ENCODE measurements around the gene EDAR.

Gene EDAR

GRCh38 chr2:108868911-108869310 lies 120.1 kb downstream of the EDAR start:
- Histone ChIP-seq H3K27me3 (ENCODE audit: insufficient read depth, poor library complexity, severe bottlenecking) (no peaks in the 10 kb centered on the region), H3K27ac (replicated peaks) (no peak overlapping the region), H3K4me3 (replicated peaks; ENCODE audit: insufficient read depth, low read length) (no peak overlapping the region)
- no peak for DNase-seq (ENCODE audit: low read depth in 1 of 2, low spot score in 1 of 2)
- TF ChIP-seq GABPA (IDR thresholded peaks at IDR 0.05; ENCODE audit: low read depth) (no peak), REST (IDR thresholded peaks at IDR 0.05; ENCODE audit: insufficient replicate concordance, low read depth) (no peak)

- DNase-seq (ENCODE audit: low read depth in 1 of 2, low spot score in 1 of 2) = no peak
- Histone ChIP-seq H3K27me3 (ENCODE audit: insufficient read depth, poor library complexity, severe bottlenecking) (no peaks in the 10 kb centered on the region), H3K4me3 (replicated peaks; ENCODE audit: insufficient read depth, low read length) (no peak overlapping the region), H3K27ac (replicated peaks) (no peak overlapping the region)
- TF ChIP-seq GABPA (IDR thresholded peaks at IDR 0.05; ENCODE audit: low read depth) (no peak), REST (IDR thresholded peaks at IDR 0.05; ENCODE audit: insufficient replicate concordance, low read depth) (no peak), SPI1 (IDR thresholded peaks at IDR 0.05; ENCODE audit: borderline replicate concordance, low read depth) (no peak), POLR2AphosphoS5 (IDR thresholded peaks at IDR 0.05; ENCODE audit: low read depth) (no peak), CTCF (IDR thresholded peaks at IDR 0.05; ENCODE audit: insufficient read depth, low read length) (no peak)
Observed at GRCh38 chr2:108866041-108866440, 123.0 kb downstream of the EDAR start.

- Histone ChIP-seq H3K4me3 (replicated peaks; ENCODE audit: insufficient read depth, low read length) (no peak overlapping the region), H3K27ac (replicated peaks) (no peak overlapping the region), H3K27me3 (ENCODE audit: insufficient read depth, poor library complexity, severe bottlenecking) (no peaks in the 10 kb centered on the region)
- no peak for TF ChIP-seq SPI1 (IDR thresholded peaks at IDR 0.05; ENCODE audit: borderline replicate concordance, low read depth)
- no peak for TF ChIP-seq GABPA (IDR thresholded peaks at IDR 0.05; ENCODE audit: low read depth)
- TF ChIP-seq REST (IDR thresholded peaks at IDR 0.05; ENCODE audit: insufficient replicate concordance, low read depth) = no peak
- no peak for TF ChIP-seq POLR2AphosphoS5 (IDR thresholded peaks at IDR 0.05; ENCODE audit: low read depth)
- no peak for TF ChIP-seq CTCF (IDR thresholded peaks at IDR 0.05; ENCODE audit: insufficient read depth, low read length)
- no peak for DNase-seq (ENCODE audit: low read depth in 1 of 2, low spot score in 1 of 2)
Observed at GRCh38 chr2:108858894-108859293, 130.1 kb downstream of the EDAR start.

- H3K4me3 ChIP-seq (replicated peaks; ENCODE audit: insufficient read depth, low read length) = no peak overlapping the region
- TF ChIP-seq SPI1 (IDR thresholded peaks at IDR 0.05; ENCODE audit: borderline replicate concordance, low read depth) (no peak), GABPA (IDR thresholded peaks at IDR 0.05; ENCODE audit: low read depth) (no peak), CTCF (IDR thresholded peaks at IDR 0.05; ENCODE audit: insufficient read depth, low read length) (no peak), REST (IDR thresholded peaks at IDR 0.05; ENCODE audit: insufficient replicate concordance, low read depth) (no peak), POLR2AphosphoS5 (IDR thresholded peaks at IDR 0.05; ENCODE audit: low read depth) (no peak)
- no peaks in the 10 kb centered on the region for H3K27me3 ChIP-seq (ENCODE audit: insufficient read depth, poor library complexity, severe bottlenecking)
- H3K27ac ChIP-seq (replicated peaks) = no peak overlapping the region
- DNase-seq (ENCODE audit: low read depth in 1 of 2, low spot score in 1 of 2) = no peak
Observed at GRCh38 chr2:108855194-108855593, 133.8 kb downstream of the EDAR start.
